Forelimb muscle (tissue), 1 donor: ENCODE results near the gene SYNE3. TPM values are rescaled to one million over a fixed set of nuclear protein-coding genes. Genes with fewer than 3 reads are reported as not detected.

Experiments used
- DNase-seq: peaks from one replicate; pipeline ENCODE4 v3.0.0-alpha.2; 2013; ENCODE audit warnings: low read depth
- polyA plus RNA-seq: library from polyadenylated mRNA; unstranded; fragments of 120-200 nt; gene quantifications from one replicate; pipeline ENCODE4 v1.2.1, GENCODE V29; 2013; ENCODE audit not compliant: insufficient read length

Gene SYNE3
- polyA plus RNA-seq, 1 donor = 9.2 TPM

GRCh38 chr14:95474941-95475340 lies 41.5 kb downstream of the SYNE3 start:
- no peak for DNase-seq

- no peak for DNase-seq
These were observed 42.0 kb downstream of the SYNE3 start for GRCh38 chr14:95474486-95474885.

- DNase-seq = no peak
These were observed 43.6 kb downstream of the SYNE3 start for GRCh38 chr14:95472819-95473251.

- no peak for DNase-seq
These were observed 45.0 kb downstream of the SYNE3 start for GRCh38 chr14:95471476-95471875.

- DNase-seq = no peak
These were observed 45.4 kb downstream of the SYNE3 start for GRCh38 chr14:95471016-95471415.

- no peak for DNase-seq
These were observed 47.3 kb downstream of the SYNE3 start for GRCh38 chr14:95469134-95469481.

- no peak for DNase-seq
These were observed 47.9 kb downstream of the SYNE3 start for GRCh38 chr14:95468448-95469133.

GRCh38 chr14:95467657-95468056 lies 48.8 kb downstream of the SYNE3 start:
- DNase-seq = no peak

GRCh38 chr14:95467232-95467631 lies 49.2 kb downstream of the SYNE3 start:
- DNase-seq = no peak

Other genes starting within 250 kb of the SYNE3 start
- gene CLMN, start 196.7 kb downstream of the SYNE3 start, polyA plus RNA-seq = 2.5 TPM
- gene GLRX5, start 18.4 kb upstream of the SYNE3 start, polyA plus RNA-seq = 48.6 TPM
- 0.11 TPM for gene TCL1B, start 169.8 kb upstream of the SYNE3 start, polyA plus RNA-seq
- gene TCL1A, start 197.5 kb upstream of the SYNE3 start, polyA plus RNA-seq = 0.73 TPM